ENCODE data around the gene SLC6A19.

The SLC6A19 gene

GRCh38 chr5:1274471-1274870 is 73.1 kb downstream of the SLC6A19 start:
- TF ChIP-seq CTCF (IDR thresholded peaks at IDR 0.05; ENCODE audit: unreplicated experiment in 3 of 3): no peak
- H3K4me3 Mint-ChIP-seq: no peak overlapping the region
- H3K4me1 Mint-ChIP-seq: no peaks in the 10 kb centered on the region
- H3K36me3 Mint-ChIP-seq (ENCODE audit: low read depth): no peaks in the 10 kb centered on the region
- no peak overlapping the region for H3K27ac Mint-ChIP-seq
- H3K9me3 Mint-ChIP-seq: no peaks in the 10 kb centered on the region
- H3K27me3 Mint-ChIP-seq (ENCODE audit: low read depth): peaks cover 4% of the 10 kb centered on the region

Measured in nephron (organoid).